WTC11 (cell line): ENCODE data around the gene SMIM29. TPM values are rescaled to one million over a fixed set of nuclear protein-coding genes. Genes with fewer than 3 reads are reported as not detected.

Experiments
- AFF4 ChIP-seq: sonication (generic); formaldehyde crosslinking; IDR thresholded peaks from 2 replicates; pipeline ENCODE4 v1.8.1; 2023; ENCODE audit warnings: mild to moderate bottlenecking, missing genetic modification reagents, borderline replicate concordance
- ARID4B ChIP-seq: sonication (generic); formaldehyde crosslinking; IDR thresholded peaks from 2 replicates; pipeline ENCODE4 v1.8.0; 2023; ENCODE audit warnings: missing genetic modification reagents, mild to moderate bottlenecking, borderline replicate concordance
- CDX4 ChIP-seq: fragments of 250-450 bp; sonication (Bioruptor Pico); IDR thresholded peaks from 2 replicates; pipeline ENCODE4 v1.9.0; 2021; ENCODE audit warnings: moderate library complexity, mild to moderate bottlenecking, inconsistent platforms, borderline replicate concordance
- CREB1 ChIP-seq: sonication (generic); formaldehyde crosslinking; IDR thresholded peaks from 2 replicates; pipeline ENCODE4 v1.8.0; 2023; ENCODE audit warnings: mild to moderate bottlenecking, missing genetic modification reagents
- E2F1 ChIP-seq: sonication (generic); formaldehyde crosslinking; IDR thresholded peaks from 2 replicates; pipeline ENCODE4 v1.8.0; 2022; ENCODE audit warnings: mild to moderate bottlenecking, missing genetic modification reagents
- ESRRA ChIP-seq: sonication (generic); formaldehyde crosslinking; IDR thresholded peaks from 2 replicates; pipeline ENCODE4 v1.8.1; 2022; ENCODE audit warnings: mild to moderate bottlenecking, missing genetic modification reagents, borderline replicate concordance
- FOXP1 ChIP-seq: sonication (generic); formaldehyde crosslinking; IDR thresholded peaks from 2 replicates; pipeline ENCODE4 v1.8.0; 2022; ENCODE audit warnings: missing genetic modification reagents, mild to moderate bottlenecking, moderate library complexity, borderline replicate concordance
- HMGXB4 ChIP-seq: sonication (generic); formaldehyde crosslinking; IDR thresholded peaks from 2 replicates; pipeline ENCODE4 v1.8.1; 2023; ENCODE audit warnings: mild to moderate bottlenecking, moderate library complexity, missing genetic modification reagents
- MAX ChIP-seq: sonication (generic); formaldehyde crosslinking; IDR thresholded peaks from 2 replicates; pipeline ENCODE4 v1.8.0; 2022; ENCODE audit warnings: mild to moderate bottlenecking, missing genetic modification reagents
- MYBL2 ChIP-seq: sonication (generic); formaldehyde crosslinking; IDR thresholded peaks from 2 replicates; pipeline ENCODE4 v1.8.1; 2023; ENCODE audit warnings: mild to moderate bottlenecking, moderate library complexity, missing genetic modification reagents
- PRDM15 ChIP-seq: sonication (generic); formaldehyde crosslinking; IDR thresholded peaks from 2 replicates; pipeline ENCODE4 v1.8.0; 2022; ENCODE audit warnings: missing genetic modification reagents
- PRRX2 ChIP-seq: fragments of 250-450 bp; sonication (Bioruptor Pico); IDR thresholded peaks from 2 replicates; pipeline ENCODE4 v1.8.0; 2021; ENCODE audit warnings: mild to moderate bottlenecking
- RORB ChIP-seq: fragments of 250-450 bp; sonication (Bioruptor Pico); IDR thresholded peaks from 2 replicates; pipeline ENCODE4 v1.9.0; 2021; ENCODE audit warnings: mild to moderate bottlenecking
- SMAD4 ChIP-seq: sonication (generic); formaldehyde crosslinking; IDR thresholded peaks from 2 replicates; pipeline ENCODE4 v1.8.0; 2022; ENCODE audit warnings: mild to moderate bottlenecking, missing genetic modification reagents
- ZNF121 ChIP-seq: sonication (generic); formaldehyde crosslinking; IDR thresholded peaks from 2 replicates; pipeline ENCODE4 v1.8.0; 2023; ENCODE audit warnings: missing genetic modification reagents
- ZNF281 ChIP-seq: sonication (generic); formaldehyde crosslinking; IDR thresholded peaks from 2 replicates; pipeline ENCODE4 v1.8.0; 2023; ENCODE audit warnings: mild to moderate bottlenecking, missing genetic modification reagents
- ZNF416 ChIP-seq: fragments of 250-450 bp; sonication (Bioruptor Pico); IDR thresholded peaks from 2 replicates; pipeline ENCODE4 v1.9.0; 2021; ENCODE audit warnings: mild to moderate bottlenecking, inconsistent platforms
- total RNA-seq: library from RNA; stranded (reverse); gene quantifications from 3 replicates; pipeline ENCODE4 v1.2.3, GENCODE V29; 2021

SMIM29 gene
- total RNA-seq, 1 experiment from 2014 or later, result 11.7 TPM

- TF ChIP-seq PRDM15 (CRISPR knock-in tag) (no peak), FOXP1 (CRISPR knock-in tag) (peak; percentile 70; the same call in 1 of the 2 replicates), HMGXB4 (CRISPR knock-in tag) (peak; percentile 64), ESRRA (CRISPR knock-in tag) (peak; percentile 84; the same call in 1 of the 2 replicates), E2F1 (CRISPR knock-in tag) (peak; percentile 68; the same call in 1 of the 2 replicates), RORB (CRISPR knock-in tag) (peak; percentile 74; the same call in 1 of the 2 replicates), ZNF281 (CRISPR knock-in tag) (0 out of 2 replicates have a peak, but pooled peaks have one; percentile 17), CREB1 (CRISPR knock-in tag) (no peak), ARID4B (CRISPR knock-in tag) (no peak), CDX4 (CRISPR knock-in tag) (no peak), ZNF416 (CRISPR knock-in tag) (peak; percentile 92; the same call in 1 of the 2 replicates), PRRX2 (0 out of 2 replicates have a peak, but pooled peaks have one; percentile 37), MAX (CRISPR knock-in tag) (peak; percentile 43; the same call in 1 of the 2 replicates), SMAD4 (CRISPR knock-in tag) (no peak), ZNF121 (CRISPR knock-in tag) (no peak), MYBL2 (CRISPR knock-in tag) (peak; percentile 89), AFF4 (peak; percentile 89; the same call in 1 of the 2 replicates)
Measured at GRCh38 chr6:34236443-34237315, 12.1 kb downstream of the SMIM29 start, which contains the start of gene HMGA1 (continued).
